Measurements from ENCODE around the gene TACR3.
"Not testable (repeated sequence)": the region's sequence is repeated elsewhere in the genome, so short reads cannot be mapped to it uniquely, and the experiment has no call there.

Gene TACR3

GRCh38 chr4:103719830-103720207 is at the start of gene TACR3:
TACR3 (minus strand) TSS chr4:103719985; CDS start chr4:103719675, 310 bp downstream.
- no peak for DNase-seq

- no peak for DNase-seq
These were observed 37.8 kb upstream of the TACR3 start for GRCh38 chr4:103757631-103758030.

GRCh38 chr4:103756741-103757140 is 37.0 kb upstream of the TACR3 start:
- no peak for DNase-seq

- DNase-seq = no peak
These were observed 35.1 kb upstream of the TACR3 start for GRCh38 chr4:103754844-103755243.

- no peak for DNase-seq
These were observed 34.3 kb upstream of the TACR3 start for GRCh38 chr4:103753868-103754653.

- DNase-seq = not testable (repeated sequence)
These were observed 3.4 kb upstream of the TACR3 start for GRCh38 chr4:103723150-103723549.

- no peak for DNase-seq
These were observed 1.5 kb upstream of the TACR3 start for GRCh38 chr4:103721251-103721650.

GRCh38 chr4:103720661-103721060 is 876 bp upstream of the TACR3 start:
- DNase-seq = no peak

GRCh38 chr4:103719105-103719829 is 518 bp downstream of the TACR3 start:
- no peak for DNase-seq

GRCh38 chr4:103692615-103693014 is 27.2 kb downstream of the TACR3 start:
- no peak for DNase-seq

- no peak for DNase-seq
These were observed 45.8 kb downstream of the TACR3 start for GRCh38 chr4:103673983-103674382.

- DNase-seq = not testable (repeated sequence)
These were observed 53.0 kb downstream of the TACR3 start for GRCh38 chr4:103666764-103667163.

GRCh38 chr4:103664436-103665075 is 55.2 kb downstream of the TACR3 start:
- no peak for DNase-seq

GRCh38 chr4:103648541-103648940 is 71.2 kb downstream of the TACR3 start:
- no peak for DNase-seq

- no peak for DNase-seq
These were observed 73.8 kb downstream of the TACR3 start for GRCh38 chr4:103645991-103646390.

- no peak for DNase-seq
These were observed 85.5 kb downstream of the TACR3 start for GRCh38 chr4:103634236-103634635.

GRCh38 chr4:103626296-103626695 is 93.5 kb downstream of the TACR3 start:
- DNase-seq = no peak

GRCh38 chr4:103591841-103592240 is 127.9 kb downstream of the TACR3 start:
- DNase-seq = no peak

GRCh38 chr4:103567591-103567990 is 152.2 kb downstream of the TACR3 start:
- DNase-seq = no peak

GRCh38 chr4:103559178-103559577 is 160.6 kb downstream of the TACR3 start:
- not testable (repeated sequence) for DNase-seq
